ENCODE data around the gene TWF2. TPM values are rescaled to one million over a fixed set of nuclear protein-coding genes. Genes with fewer than 3 reads are reported as not detected.

TWF2 gene
- total RNA-seq, 4 donors from 2014 or later, result 45.9 to 105 (median 50.2) TPM

GRCh38 chr3:52243791-52244628 is 5.1 kb upstream of the TWF2 start:
- Histone ChIP-seq H3K4me1 (peaks cover 0 to 4% of the 10 kb centered on the region in 2 donors), H3K9me3 (no peaks in the 10 kb centered on the region), H3K36me3 (no peaks in the 10 kb centered on the region), H3K27me3 (no peaks in the 10 kb centered on the region), H3K4me3 (no peak overlapping the region), H3K27ac (no peak overlapping the region)
- TF ChIP-seq POLR2A (IDR thresholded peaks at IDR 0.05), result no peak
- TF ChIP-seq CTCF (IDR thresholded peaks at IDR 0.05), result no peak
- intact Hi-C loops (cut with DNase I; ENCODE audit: low total_unique reads), result no loop called here
- DNase-seq, result peak in 1 of 2 donors; percentile 16

GRCh38 chr3:52242039-52242438 is 3.1 kb upstream of the TWF2 start:
- no peak for TF ChIP-seq POLR2A (IDR thresholded peaks at IDR 0.05)
- TF ChIP-seq CTCF (IDR thresholded peaks at IDR 0.05), result no peak
- H3K4me3 ChIP-seq, result no peak overlapping the region
- intact Hi-C loops (cut with DNase I; ENCODE audit: low total_unique reads), result no loop called here
- peaks cover 5 to 13% of the 10 kb centered on the region in 2 donors for H3K4me1 ChIP-seq
- no peaks in the 10 kb centered on the region for H3K9me3 ChIP-seq
- DNase-seq, result no peak
- H3K27me3 ChIP-seq, result no peaks in the 10 kb centered on the region
- H3K36me3 ChIP-seq, result no peaks in the 10 kb centered on the region
- no peak overlapping the region for H3K27ac ChIP-seq

- H3K27ac ChIP-seq, result peak overlapping the region in 1 of 2 donors; percentile 92
- intact Hi-C loops (cut with DNase I; ENCODE audit: low total_unique reads), result no loop called here
- no peak overlapping the region for H3K4me3 ChIP-seq
- H3K36me3 ChIP-seq, result no peaks in the 10 kb centered on the region
- no peak for TF ChIP-seq CTCF (IDR thresholded peaks at IDR 0.05)
- TF ChIP-seq POLR2A (IDR thresholded peaks at IDR 0.05), result no peak
- DNase-seq, result no peak
- no peaks in the 10 kb centered on the region for H3K27me3 ChIP-seq
- H3K4me1 ChIP-seq, result peaks cover 11 to 14% of the 10 kb centered on the region in 2 donors
- no peaks in the 10 kb centered on the region for H3K9me3 ChIP-seq
These were observed 2.0 kb upstream of the TWF2 start for GRCh38 chr3:52240886-52241370.

- intact Hi-C loops (cut with DNase I; ENCODE audit: low total_unique reads), result no loop called here
- DNase-seq, result peak; percentile 66 to 72
These were observed 1.3 kb upstream of the TWF2 start for GRCh38 chr3:52240059-52240885.

More at GRCh38 chr3:52240059-52240885, 1.3 kb upstream of the TWF2 start:
- peaks cover 11 to 18% of the 10 kb centered on the region in 2 donors for H3K4me1 ChIP-seq
- TF ChIP-seq CTCF (IDR thresholded peaks at IDR 0.05), result no peak
- H3K36me3 ChIP-seq, result no peaks in the 10 kb centered on the region
- H3K9me3 ChIP-seq, result no peaks in the 10 kb centered on the region
- no peak overlapping the region for H3K4me3 ChIP-seq
- H3K27me3 ChIP-seq, result no peaks in the 10 kb centered on the region
- peak overlapping the region; percentile 92 to 94 for H3K27ac ChIP-seq
